Esophagus (tissue), 2 donors: ENCODE data around the gene RFX7. TPM values are rescaled to one million over a fixed set of nuclear protein-coding genes. Genes with fewer than 3 reads are reported as not detected.

Experiments
- H3K27ac ChIP-seq, 2 donors: one replicate each; pipeline ENCODE4 v1.5.1; 2013; ENCODE audit warnings: low read depth in 2 of 2, mild to moderate bottlenecking in 2 of 2, inconsistent platforms in 1 of 2, low read length in 1 of 2, moderate library complexity in 1 of 2
- H3K27me3 ChIP-seq, 2 donors: one replicate each; pipeline ENCODE4 v1.6.1; 2013; ENCODE audit warnings: low read length in 2 of 2, control low read depth in 1 of 2, mild to moderate bottlenecking in 1 of 2; ENCODE audit not compliant: insufficient read depth in 2 of 2, control insufficient read depth in 1 of 2
- H3K36me3 ChIP-seq, 2 donors: one replicate each; pipeline ENCODE4 v1.6.1; 2013; ENCODE audit warnings: low read length in 1 of 2; ENCODE audit not compliant: control insufficient read depth in 2 of 2, insufficient read depth in 2 of 2
- H3K4me1 ChIP-seq, 2 donors: one replicate each; pipeline ENCODE4 v1.6.1; 2013; ENCODE audit warnings: low read length in 1 of 2; ENCODE audit not compliant: control insufficient read depth in 2 of 2, insufficient read depth in 2 of 2
- H3K4me3 ChIP-seq, 2 donors: one replicate each; pipeline ENCODE4 v1.5.1; 2013; ENCODE audit warnings: low read length in 2 of 2, mild to moderate bottlenecking in 2 of 2, low read depth in 1 of 2, moderate library complexity in 1 of 2
- H3K9me3 ChIP-seq, 2 donors: one replicate each; pipeline ENCODE4 v1.6.1; 2013; ENCODE audit warnings: mild to moderate bottlenecking in 2 of 2, low read depth in 1 of 2, low read length in 1 of 2, moderate library complexity in 1 of 2; ENCODE audit not compliant: control insufficient read depth in 2 of 2, insufficient read depth in 1 of 2
- WGBS, 2 donors: extraction: QIAGEN DNeasy Blood & Tissue Kit; methylation state at CpG; one replicate each; pipeline ENCODE4 v1.1.7; 2013; 5-methylcytosine and 5-hydroxymethylcytosine counted together
- polyA plus RNA-seq, 2 donors: library from polyadenylated mRNA; stranded (reverse); fragments of 200-250 nt; gene quantifications; one replicate each; pipeline ENCODE4 v1.2.3, GENCODE V29; 2013
- donor health status: healthy with polysubstance abuse.
- donor health status: Bipolar disorder and iron deficiency.

RFX7 gene
- polyA plus RNA-seq, 2 donors: 1.9 TPM

- Histone ChIP-seq H3K27me3 (no peaks in the 10 kb centered on the region), H3K9me3 (no peaks in the 10 kb centered on the region), H3K4me1 (peaks cover 0 to 2% of the 10 kb centered on the region in 2 donors), H3K4me3 (no peak overlapping the region), H3K36me3 (no peaks in the 10 kb centered on the region), H3K27ac (no peak overlapping the region)
- 97 to 99% methylated on average over 10 of the region's 10 CpGs for WGBS, 2 donors
These were observed 50.8 kb downstream of the RFX7 start for GRCh38 chr15:56192659-56193442.

- H3K27me3 ChIP-seq: no peaks in the 10 kb centered on the region
- 75 to 79% methylated on average over 1 of the region's 1 CpG for WGBS, 2 donors
- no peak overlapping the region for H3K4me3 ChIP-seq
- H3K9me3 ChIP-seq: no peaks in the 10 kb centered on the region
- no peak overlapping the region for H3K27ac ChIP-seq
- H3K4me1 ChIP-seq: no peaks in the 10 kb centered on the region
- no peaks in the 10 kb centered on the region for H3K36me3 ChIP-seq
These were observed 56.0 kb downstream of the RFX7 start for GRCh38 chr15:56187665-56188064.

- Histone ChIP-seq H3K27me3 (no peaks in the 10 kb centered on the region), H3K9me3 (no peaks in the 10 kb centered on the region), H3K36me3 (no peaks in the 10 kb centered on the region), H3K4me1 (no peaks in the 10 kb centered on the region), H3K27ac (no peak overlapping the region), H3K4me3 (no peak overlapping the region)
- 76 to 84% methylated on average over 1 of the region's 1 CpG for WGBS, 2 donors
These were observed 57.7 kb downstream of the RFX7 start for GRCh38 chr15:56185980-56186379.

GRCh38 chr15:56184516-56184915 lies 59.2 kb downstream of the RFX7 start:
- H3K27me3 ChIP-seq: no peaks in the 10 kb centered on the region

GRCh38 chr15:56180851-56181250 lies 62.8 kb downstream of the RFX7 start:
- Histone ChIP-seq H3K9me3 (no peaks in the 10 kb centered on the region), H3K27ac (no peak overlapping the region), H3K4me1 (no peaks in the 10 kb centered on the region), H3K4me3 (no peak overlapping the region), H3K36me3 (no peaks in the 10 kb centered on the region), H3K27me3 (no peaks in the 10 kb centered on the region)
- WGBS, 2 donors: 98 to 99% methylated on average over 4 of the region's 4 CpGs

More at GRCh38 chr15:56184516-56184915, 59.2 kb downstream of the RFX7 start:
- Histone ChIP-seq H3K9me3 (no peaks in the 10 kb centered on the region), H3K27ac (no peak overlapping the region), H3K4me1 (no peaks in the 10 kb centered on the region), H3K4me3 (no peak overlapping the region), H3K36me3 (no peaks in the 10 kb centered on the region)
- 94 to 95% methylated on average over 3 of the region's 3 CpGs for WGBS, 2 donors

- 93 to 94% methylated on average over 4 of the region's 4 CpGs for WGBS, 2 donors
- H3K27ac ChIP-seq: no peak overlapping the region
These were observed 66.7 kb downstream of the RFX7 start for GRCh38 chr15:56176996-56177395.

GRCh38 chr15:56175788-56176187 lies 67.9 kb downstream of the RFX7 start:
- Histone ChIP-seq H3K27me3 (no peaks in the 10 kb centered on the region), H3K4me1 (no peaks in the 10 kb centered on the region), H3K27ac (no peak overlapping the region), H3K9me3 (no peaks in the 10 kb centered on the region), H3K4me3 (no peak overlapping the region), H3K36me3 (no peaks in the 10 kb centered on the region)
- WGBS, 2 donors: 74 to 85% methylated on average over 1 of the region's 1 CpG

More at GRCh38 chr15:56176996-56177395, 66.7 kb downstream of the RFX7 start:
- Histone ChIP-seq H3K9me3 (no peaks in the 10 kb centered on the region), H3K27me3 (no peaks in the 10 kb centered on the region), H3K4me1 (no peaks in the 10 kb centered on the region), H3K36me3 (no peaks in the 10 kb centered on the region), H3K4me3 (no peak overlapping the region)

GRCh38 chr15:56174649-56175048 lies 69.0 kb downstream of the RFX7 start:
- Histone ChIP-seq H3K4me3 (no peak overlapping the region), H3K27me3 (no peaks in the 10 kb centered on the region), H3K4me1 (no peaks in the 10 kb centered on the region), H3K9me3 (no peaks in the 10 kb centered on the region), H3K36me3 (no peaks in the 10 kb centered on the region), H3K27ac (no peak overlapping the region)
- 83 to 86% methylated on average over 6 of the region's 6 CpGs for WGBS, 2 donors

- Histone ChIP-seq H3K27me3 (no peaks in the 10 kb centered on the region), H3K27ac (no peak overlapping the region), H3K4me1 (peaks cover 0 to 2% of the 10 kb centered on the region in 2 donors), H3K4me3 (no peak overlapping the region), H3K9me3 (no peaks in the 10 kb centered on the region), H3K36me3 (no peaks in the 10 kb centered on the region)
- 81 to 84% methylated on average over 2 of the region's 2 CpGs for WGBS, 2 donors
These were observed 75.3 kb downstream of the RFX7 start for GRCh38 chr15:56168394-56168793.

GRCh38 chr15:56165234-56165633 lies 78.4 kb downstream of the RFX7 start:
- peaks cover 0 to 2% of the 10 kb centered on the region in 2 donors for H3K4me1 ChIP-seq
- no peaks in the 10 kb centered on the region for H3K9me3 ChIP-seq
- H3K4me3 ChIP-seq: no peak overlapping the region
- WGBS, 2 donors: 94 to 95% methylated on average over 2 of the region's 2 CpGs
- H3K36me3 ChIP-seq: no peaks in the 10 kb centered on the region
- no peaks in the 10 kb centered on the region for H3K27me3 ChIP-seq
- H3K27ac ChIP-seq: no peak overlapping the region
